H1 (cell line): Measurements from ENCODE around the gene EFHC1. TPM values are rescaled to one million over a fixed set of nuclear protein-coding genes. Genes with fewer than 3 reads are reported as not detected.

ENCODE experiments used
- CBX8 ChIP-seq: fragments of 300-800, 300-1000 bp; sonication (generic); IDR thresholded peaks from 2 replicates; pipeline ENCODE4 v1.7.1; 2016; ENCODE audit warnings: low read depth, low read length, borderline replicate concordance
- E2F6 ChIP-seq: IDR thresholded peaks from 2 replicates; pipeline ENCODE4 v1.6.1; 2012; ENCODE audit warnings: inconsistent platforms
- GABPA ChIP-seq: IDR thresholded peaks from 2 replicates; pipeline ENCODE4 v1.6.1; 2011; ENCODE audit warnings: mild to moderate bottlenecking, low read length, moderate library complexity, borderline replicate concordance; ENCODE audit not compliant: insufficient read depth
- GTF2F1 ChIP-seq: IDR thresholded peaks from 2 replicates; pipeline ENCODE4 v1.6.1; 2012; ENCODE audit warnings: low read depth, low read length, improper control_type of control experiment, borderline replicate concordance
- JUN ChIP-seq: IDR thresholded peaks from 2 replicates; pipeline ENCODE4 v1.6.1; 2011; ENCODE audit warnings: low read depth, mild to moderate bottlenecking, improper control_type of control experiment, low read length
- polyA plus RNA-seq, 7 experiments: library from polyadenylated mRNA; depleted of rRNA in 3 of 7; stranded (reverse) in 5 of 7; unstranded in 2 of 7; fragments of >200 nt in 5 of 7; fragments of 200-250 nt in 2 of 7; gene quantifications; 1 replicate in 5 of 7; 2 replicates in 1 of 7; 4 replicates in 1 of 7; pipeline versions ENCODE4 v1.2.1 to v1.2.3, GENCODE V29; 2011 to 2013; ENCODE audit warnings: missing spikeins in 2 of 7, mixed read lengths in 2 of 7
- total RNA-seq: library from RNA; stranded (reverse); fragmentation: NEBNext Ultra II Directional; extraction: Animal tissue kit (Norgen Biotek cat#: 25700); gene quantifications from 2 replicates; pipeline ENCODE4 v1.2.1, GENCODE V29; 2021

The EFHC1 gene
- total and polyA plus RNA-seq, 2 of the 8 experiments (the other 6 are each of a cell fraction or from before 2014, with no cell fraction given), result 10.5 to 16.4 TPM

GRCh38 chr6:52526634-52527033, 106.5 kb downstream of the EFHC1 start (continued):
- TF ChIP-seq E2F6, result no peak
- no peak for TF ChIP-seq GABPA
- TF ChIP-seq CBX8, result no peak
- TF ChIP-seq JUN, result no peak
- TF ChIP-seq GTF2F1, result no peak
